ENCODE data around the gene ATP2A3.
"Not testable (repeated sequence)": the region's sequence is repeated elsewhere in the genome, so short reads cannot be mapped to it uniquely, and the experiment has no call there.

ATP2A3 gene

DNA sequence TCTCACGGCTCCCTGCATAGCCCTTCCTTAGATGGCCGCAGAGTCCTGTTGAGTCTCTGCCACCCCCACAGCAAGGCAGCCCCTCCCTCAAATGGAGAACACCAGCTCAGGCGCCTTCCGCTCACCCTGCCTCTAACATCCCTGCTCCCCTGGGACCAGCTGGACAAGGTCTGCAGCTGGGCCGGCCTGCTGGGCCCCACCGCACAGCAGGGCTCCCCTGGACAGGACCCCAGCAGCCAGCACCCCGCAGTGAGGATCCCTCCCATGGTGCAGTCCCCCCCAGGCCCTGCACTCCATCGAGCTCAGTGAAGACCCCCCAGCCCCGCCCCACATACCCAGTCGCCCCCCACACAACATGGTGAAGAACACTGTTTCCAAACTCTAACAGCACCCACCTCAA lies 10.2 kb downstream of the ATP2A3 start:
- no peak for DNase-seq

DNA sequence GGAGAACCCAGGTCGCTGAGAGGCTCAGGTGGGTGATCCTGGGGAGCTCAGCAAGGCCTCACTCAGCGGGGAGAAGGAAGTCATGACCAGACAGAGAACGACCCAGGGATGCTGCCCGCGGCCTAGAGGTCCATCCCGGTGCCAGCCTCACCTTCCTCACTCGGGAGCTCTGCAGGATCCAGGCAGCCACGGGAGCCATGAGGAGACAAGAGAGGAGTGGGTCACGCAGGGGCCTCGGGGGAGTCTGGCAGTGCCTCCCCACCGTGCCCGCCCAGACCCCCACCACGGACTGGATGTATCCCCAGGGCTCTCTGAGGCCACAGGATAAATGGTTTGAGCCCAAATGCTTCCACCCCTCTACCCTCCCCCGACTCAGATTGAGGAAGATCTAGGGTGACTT lies 10.7 kb downstream of the ATP2A3 start:
- no peak for DNase-seq

DNA sequence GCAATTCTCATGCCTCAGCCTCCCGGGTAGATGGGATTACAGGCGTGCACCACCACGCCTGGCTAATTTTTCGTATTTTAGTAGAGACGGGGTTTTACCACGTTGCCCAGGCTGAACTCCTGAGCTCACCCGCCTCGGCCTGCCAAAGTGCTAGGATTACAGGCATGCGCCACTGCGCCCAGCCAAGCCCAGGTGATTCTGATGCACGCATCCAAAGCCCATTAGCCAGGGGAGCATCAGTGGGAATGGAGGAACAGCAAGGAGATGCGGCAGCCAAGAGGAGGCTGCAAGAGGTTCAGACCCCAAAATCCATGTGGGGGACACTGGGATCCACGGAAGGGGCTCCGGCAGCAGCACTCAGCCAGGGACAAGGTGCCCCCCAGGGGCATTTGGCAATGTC lies 12.1 kb downstream of the ATP2A3 start:
- DNase-seq, result no peak

DNA sequence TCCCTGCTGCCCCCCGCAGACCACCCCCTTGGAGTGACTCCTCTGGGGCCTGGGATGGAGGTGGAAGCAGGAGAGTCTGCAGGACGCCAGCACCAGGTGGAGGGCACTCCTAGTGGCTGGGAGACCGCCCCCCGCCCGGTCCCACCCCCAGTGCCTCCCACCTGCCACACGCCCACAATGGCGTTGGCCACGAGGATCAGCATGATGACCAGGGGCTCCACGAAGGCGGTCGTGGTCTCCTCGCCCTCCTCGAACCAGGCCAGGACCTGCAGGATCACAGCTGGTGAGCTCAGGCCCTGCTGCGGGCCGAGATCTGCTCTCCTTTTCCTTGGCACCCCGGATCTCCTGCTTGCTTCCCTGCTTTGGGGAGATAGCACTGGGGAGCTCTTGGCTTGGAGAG lies 12.8 kb downstream of the ATP2A3 start:
- no peak for DNase-seq

DNA sequence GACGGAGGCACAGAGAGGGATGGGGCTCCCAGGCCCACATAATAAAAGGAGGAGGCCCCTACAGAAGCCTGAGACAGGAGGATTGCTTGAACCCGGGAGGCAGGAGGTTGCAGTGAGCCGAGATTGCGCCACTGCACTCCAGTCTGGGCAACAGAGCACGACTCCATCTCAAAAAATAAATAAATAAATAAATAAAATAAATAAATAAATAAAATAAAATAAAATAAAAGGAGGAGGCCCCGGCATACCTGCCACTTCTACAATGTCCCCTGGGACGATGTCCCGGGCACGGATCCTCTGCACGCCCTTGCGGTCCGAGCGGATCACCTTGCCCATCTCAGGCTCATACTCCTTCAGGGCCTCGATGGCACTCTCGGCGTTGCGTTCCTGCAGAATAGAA lies 13.2 kb downstream of the ATP2A3 start:
- DNase-seq, result no peak

DNA sequence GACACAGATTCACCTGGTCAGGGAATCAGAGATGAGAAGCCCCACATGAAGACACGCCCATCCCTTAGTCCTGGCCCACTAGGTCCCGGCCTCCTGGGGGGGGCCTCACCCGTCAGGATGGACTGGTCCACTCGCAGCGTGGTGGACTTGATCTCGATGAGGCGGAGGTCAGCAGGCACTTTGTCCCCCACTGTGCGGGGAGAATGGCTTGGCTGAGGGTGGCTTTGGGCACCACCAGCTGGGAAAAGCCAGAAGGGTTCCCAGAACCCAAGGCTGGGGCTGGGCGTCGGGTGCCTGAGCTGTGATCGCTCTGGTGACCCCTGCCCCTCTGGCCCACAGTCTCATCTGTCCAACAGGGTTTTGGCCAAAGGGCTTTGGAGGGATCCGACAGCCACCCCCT lies 13.7 kb downstream of the ATP2A3 start:
- DNase-seq, result no peak

DNA sequence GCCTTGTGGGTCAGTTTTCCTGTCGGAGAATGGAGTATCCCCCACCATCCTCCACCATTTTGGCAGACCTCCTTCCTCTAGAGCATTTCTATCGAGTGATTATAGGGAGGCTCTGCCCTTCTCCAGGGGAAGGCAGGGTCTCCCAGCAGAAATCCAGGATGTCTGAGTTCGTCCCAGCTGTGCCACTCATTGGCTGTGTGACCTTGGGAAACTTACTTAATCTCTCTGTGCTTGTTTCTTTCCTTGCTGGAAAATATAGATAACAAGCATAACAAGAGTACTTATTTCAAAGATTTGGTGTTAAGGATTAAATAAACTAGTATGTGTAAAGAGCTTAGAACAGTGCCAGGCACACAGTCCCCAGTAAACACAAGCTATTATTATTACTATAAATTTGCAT lies 14.8 kb downstream of the ATP2A3 start:
- no peak for DNase-seq

DNA sequence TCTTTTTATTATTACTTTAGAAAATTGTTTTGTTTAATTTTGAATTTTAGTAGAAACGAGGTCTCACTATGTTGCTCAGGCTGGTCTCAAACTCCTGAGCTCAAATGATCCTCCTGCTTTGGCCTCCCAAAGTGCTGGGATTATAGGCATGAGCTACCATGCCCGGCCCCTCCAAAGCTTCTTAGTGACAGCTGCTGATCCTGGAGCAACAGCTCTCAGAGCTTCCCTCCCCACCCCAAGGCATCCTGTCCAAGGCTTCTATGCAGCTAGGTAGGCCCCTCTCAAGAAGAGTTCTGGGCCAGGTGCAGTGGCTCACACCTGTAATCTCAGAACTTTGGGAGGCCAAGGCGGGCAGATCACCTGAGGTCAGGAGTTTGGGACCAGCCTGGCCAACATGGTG lies 15.7 kb downstream of the ATP2A3 start:
- not testable (repeated sequence) for DNase-seq

DNA sequence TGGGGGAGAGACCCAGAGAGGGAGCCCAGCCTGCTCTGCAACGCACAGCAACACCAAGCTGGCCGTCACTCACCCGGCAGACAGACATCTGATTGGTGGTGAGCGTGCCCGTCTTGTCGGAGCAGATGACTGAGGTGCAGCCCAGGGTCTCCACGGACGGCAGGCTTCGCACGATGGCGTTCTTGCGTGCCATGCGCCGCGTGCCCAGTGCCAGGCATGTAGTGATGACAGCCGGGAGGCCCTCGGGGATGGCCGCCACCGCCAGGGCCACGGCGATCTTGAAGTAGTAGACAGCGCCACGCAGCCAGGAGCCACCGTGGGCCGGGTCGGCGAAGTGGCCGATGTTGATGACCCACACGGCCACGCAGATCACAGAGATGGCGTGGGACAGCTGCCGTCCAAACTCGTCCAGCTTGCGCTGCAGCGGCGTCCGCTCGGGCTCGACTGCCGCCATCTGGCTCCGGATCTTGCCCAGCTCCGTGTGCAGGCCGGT lies 16.9 kb downstream of the ATP2A3 start:
- DNase-seq, result no peak

DNA sequence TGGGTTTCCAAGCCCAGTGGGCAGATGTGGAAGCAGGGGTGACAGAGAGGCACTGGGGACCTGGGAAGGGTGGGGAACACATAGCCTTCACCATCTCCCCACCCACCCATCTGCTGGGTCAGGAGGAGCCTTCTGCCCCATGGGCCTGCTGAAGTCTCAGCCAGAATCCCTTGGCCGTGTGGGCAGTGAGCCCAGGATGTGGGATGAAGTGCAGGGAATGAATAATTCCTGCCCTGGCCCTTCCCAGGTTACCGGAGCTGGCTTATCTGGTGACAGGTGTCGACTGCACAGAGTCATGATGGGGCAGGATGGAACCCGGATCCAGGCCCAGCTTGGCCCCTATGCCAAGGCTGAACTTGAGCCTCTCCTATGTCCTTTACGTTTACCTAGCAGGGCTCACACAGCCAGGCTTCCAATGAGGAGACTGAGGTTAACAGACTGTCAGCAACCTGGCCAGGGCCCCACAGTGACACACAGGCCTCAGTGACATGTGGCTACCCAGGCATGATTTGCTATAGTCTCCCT lies 17.5 kb downstream of the ATP2A3 start:
- DNase-seq, result no peak

DNA sequence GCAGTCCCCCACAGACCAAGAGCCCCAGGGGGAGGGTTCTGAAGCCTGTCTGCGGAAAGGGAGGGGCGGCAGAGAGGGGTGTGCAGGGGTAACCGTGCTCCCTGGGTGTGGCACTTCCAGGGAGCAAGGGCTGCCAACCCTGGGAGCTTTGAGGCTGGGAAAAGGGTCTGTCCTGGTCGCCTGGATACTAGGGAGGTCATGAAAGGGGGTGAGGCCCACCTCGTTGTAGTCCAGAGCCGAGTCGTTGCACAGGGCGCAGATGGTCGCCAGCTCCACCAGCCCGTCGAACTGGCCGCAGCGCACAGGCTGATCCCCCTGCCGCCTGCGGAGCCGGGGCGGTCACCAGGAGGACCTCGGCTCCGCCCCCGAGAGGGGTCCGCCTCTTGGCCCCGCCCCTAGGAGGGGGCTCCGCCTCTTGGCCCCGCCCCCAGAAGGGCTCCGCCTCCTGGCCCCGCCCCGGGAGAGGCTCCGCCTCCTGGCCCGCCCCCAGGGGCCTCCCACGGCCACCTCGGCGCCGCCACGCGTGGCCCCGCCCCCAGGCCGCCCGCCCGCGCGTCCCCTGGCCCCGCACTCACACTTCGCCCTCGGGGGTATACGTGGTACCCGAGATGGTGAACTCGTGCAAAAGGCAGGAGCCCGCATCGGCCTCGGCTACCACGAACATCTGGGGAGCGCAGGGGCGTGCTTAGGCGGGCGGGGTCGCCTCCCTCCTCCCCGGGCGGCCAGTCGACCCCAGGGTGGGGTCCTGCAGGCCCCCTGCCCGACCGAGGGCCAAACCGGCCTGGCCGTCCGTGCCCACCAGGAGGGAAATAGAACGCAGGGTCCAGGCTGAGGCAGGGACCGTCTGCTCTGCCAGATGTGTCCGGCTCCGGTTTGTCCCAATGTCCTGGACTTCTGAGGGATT lies 19.5 kb downstream of the ATP2A3 start:
- peak; percentile 39 for DNase-seq

DNA sequence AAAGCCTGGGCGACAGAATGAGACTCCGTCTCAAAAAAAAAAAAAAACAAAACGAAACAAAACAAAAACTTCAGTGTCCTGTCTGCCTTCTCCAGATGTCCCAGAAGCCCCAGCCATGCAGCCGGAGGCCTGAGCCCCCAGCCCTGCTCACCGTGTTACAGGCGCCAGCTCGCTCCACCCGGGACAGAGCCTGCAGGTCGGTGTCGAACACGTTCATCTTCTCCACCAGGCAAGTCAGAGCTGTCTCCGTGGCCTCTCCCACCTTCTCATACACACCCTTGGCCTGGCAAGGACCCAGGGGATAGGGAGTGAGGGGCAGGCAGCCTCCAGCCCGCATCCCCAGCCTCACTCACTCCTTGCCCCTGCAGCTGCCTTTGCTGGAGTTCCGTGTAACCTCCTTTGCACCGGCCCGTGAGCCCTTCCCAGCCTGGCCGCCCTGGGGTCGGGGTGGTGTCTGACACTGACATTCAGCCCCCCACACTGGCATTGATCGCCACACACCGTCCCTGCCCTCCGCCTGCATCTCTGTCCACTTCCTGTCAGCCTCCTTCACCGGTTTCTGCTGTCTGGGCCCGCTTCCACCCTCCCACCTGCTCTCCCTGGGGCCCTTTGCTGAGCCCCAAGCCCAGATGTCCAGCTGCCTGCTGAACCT lies 20.9 kb downstream of the ATP2A3 start:
- DNase-seq, result no peak

DNA sequence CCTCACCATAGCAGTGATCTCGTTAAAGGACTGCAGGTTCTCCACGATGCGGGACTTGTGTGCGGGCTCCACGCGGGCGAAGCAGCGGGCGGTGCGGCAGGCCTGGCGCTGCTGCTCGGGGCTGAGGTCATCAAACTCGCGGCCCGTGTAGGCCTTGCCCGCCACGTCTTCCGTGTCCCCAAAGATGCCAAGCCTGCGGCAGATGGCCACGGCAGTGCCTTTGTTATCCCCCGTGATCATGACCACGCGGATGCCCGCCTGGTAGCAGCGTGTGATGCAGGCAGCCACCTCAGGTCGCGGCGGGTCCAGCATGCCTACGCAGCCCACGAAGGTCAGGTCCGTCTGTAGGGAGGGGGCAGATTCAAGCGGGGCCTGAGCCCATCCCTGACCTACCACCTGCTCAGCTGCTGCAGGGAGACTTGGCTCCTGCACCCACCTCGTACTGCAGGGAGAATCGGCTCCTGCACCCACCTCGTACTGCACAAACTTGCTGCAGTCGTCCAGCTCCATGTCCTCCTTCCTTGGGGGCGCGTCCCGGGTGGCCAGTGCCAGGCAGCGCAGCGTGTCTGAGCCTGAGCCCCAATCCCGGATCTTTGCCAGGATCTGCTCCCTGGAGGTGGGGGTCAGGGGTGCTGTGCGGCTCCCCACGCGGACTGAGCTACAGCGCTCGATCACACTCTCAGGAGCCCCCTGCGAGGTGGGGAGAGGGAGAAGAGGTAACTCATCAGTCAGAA lies 23.1 kb downstream of the ATP2A3 start:
- DNase-seq, result no peak

DNA sequence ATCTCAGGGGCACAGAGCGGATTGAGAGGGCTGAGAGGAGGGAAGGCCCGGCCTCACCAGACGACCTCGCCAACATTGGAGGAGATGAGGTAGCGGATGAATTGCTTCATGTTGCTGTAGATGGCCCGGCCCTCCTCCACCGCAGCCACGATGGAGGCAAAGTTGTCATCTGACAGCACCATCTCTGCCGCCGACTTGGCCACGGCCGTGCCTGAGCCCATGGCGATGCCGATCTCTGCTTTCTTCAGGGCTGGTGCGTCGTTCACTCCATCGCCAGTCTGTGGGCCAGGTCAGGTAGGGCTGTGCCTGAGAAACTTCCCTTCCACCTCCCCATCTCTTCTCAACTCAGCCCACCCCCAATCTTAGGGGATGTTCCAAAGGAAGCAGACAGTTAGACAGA lies 26.9 kb downstream of the ATP2A3 start:
- no peak for DNase-seq

DNA sequence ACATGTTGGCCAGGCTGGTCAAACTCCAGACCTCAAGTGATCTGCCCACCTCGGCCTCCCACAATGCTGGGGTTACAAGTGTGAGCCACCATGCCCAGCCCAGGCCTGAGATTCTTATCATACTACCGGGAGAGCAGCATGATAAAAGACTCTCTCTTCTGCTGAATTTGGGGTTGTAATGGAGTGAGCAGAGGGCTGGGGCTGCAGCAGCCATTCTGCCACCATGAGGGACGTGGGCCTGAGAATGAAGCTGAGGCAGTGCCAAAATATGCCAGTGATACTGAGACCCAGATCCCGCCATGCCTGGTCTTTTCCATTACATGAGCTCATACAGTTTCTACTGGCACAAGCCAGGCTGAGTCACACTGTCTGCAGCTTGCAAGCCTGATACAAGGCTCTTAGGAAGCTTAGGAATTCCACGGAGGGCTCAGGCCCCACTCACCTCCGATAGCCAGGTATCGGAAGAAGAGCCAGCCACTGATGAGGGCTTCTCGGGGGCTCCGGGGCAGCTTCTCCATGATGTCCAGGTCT lies 28.3 kb downstream of the ATP2A3 start:
- no peak for DNase-seq

DNA sequence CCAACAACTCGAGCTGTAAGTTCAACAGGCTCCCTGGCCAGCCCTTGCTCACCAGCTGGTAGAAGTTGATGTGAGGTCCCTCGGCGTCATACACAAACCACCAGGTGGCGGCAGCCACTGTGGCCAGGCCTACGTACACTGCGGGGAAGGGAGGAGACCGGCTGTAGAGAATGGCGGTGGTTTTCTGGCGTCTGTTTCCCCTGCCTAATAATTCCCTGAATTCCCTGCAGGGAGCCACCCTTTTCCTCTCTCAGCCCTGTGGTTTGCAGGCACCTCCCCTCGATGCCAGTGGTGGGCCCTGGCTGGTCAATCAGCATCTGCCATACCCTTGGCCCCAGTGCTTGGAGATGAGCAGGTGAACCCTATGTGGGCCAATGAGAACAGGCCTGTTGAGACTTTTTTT lies 29.1 kb downstream of the ATP2A3 start:
- no peak for DNase-seq

DNA sequence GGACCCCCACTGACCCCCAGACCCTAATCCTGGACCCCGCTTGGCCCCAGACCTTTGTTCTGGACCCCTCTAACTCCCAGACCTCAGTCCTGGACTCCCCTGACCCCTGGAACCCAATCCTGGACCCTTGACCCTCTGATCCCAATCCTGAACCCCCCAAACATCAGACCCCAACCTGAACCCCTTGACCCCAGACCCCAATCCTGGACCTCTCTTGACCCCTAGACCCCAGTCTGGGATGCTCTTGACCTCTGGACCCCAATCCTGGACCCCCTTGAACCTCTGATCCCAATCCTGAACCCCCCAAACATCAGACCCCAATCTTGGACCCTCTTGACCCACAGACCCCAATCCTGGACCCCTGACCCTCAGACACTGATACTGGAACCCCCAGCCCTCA lies 34.5 kb downstream of the ATP2A3 start:
- no peak for DNase-seq

DNA sequence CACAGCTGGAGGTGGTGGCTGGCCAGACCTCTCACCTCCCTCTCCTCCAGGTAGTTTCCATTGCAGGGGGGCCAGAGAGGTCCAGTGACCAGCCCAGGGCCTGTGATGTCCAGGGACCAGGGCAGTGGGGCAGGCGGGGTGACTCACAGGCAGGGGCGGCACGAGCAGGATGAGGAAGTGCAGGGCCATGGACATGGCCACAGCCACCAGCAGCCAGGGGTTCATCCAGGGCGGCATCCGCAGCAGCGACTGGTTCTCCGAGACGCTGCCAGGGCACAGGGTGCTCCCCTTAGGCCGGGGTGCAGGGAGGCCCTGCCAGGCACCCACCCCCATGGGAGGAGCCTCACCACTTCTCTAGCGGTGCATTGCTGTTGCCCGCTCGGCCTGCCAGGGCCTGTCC lies 35.1 kb downstream of the ATP2A3 start:
- DNase-seq, result no peak

DNA sequence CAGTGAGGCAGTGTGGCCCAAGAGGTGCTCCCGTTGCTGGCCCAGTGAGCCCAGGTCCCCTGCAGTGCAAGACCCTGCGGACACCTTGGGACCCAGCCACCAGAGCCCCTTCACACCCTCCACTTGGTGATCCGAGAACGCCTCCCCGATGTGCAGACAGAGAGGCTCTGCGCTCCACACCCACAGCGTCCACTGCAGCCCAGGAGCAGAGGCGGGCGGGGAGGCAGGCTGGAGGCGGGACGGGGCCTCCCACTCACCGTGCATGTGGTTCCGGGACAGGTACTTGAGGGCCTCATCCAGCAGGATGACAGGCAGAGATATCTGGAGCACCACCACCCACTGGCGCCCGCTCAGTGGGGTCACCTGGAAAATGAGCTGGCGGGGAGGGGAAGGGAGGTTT lies 35.8 kb downstream of the ATP2A3 start:
- DNase-seq, result no peak

DNA sequence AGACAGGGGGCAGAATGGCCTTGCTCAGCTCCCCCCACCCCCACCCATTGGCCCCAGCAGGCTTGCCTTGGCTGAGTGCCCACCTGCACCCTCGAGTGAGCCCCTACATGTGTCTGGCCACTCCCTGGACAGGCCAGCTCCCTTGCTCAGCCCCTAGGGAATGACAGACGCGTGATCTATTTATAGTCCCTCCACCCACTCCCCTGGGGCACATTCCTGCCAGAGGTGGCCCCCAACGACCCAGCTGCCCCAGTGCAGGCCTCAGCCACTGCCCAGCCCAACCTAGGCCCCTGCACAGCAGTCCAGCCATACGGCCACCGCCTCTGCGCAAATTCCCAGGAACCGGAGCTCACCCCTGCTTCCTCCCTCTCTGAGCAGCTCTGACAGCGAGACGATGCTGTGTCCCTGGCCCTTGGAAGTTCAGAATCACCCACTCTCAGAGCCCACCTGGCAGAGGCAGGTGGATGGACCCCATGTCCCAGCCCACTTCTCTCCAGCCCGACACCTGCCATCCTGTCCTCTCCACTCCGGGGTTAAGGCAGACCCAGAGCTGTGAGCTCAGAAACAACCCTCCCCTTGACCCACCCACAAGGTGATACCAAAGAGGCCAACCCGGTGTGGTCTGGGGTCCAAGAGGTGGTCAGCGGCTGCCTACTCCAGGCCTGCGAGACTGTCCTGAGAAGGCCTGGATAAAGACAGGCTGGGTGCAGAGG lies 36.5 kb downstream of the ATP2A3 start:
- DNase-seq, result no peak

DNA sequence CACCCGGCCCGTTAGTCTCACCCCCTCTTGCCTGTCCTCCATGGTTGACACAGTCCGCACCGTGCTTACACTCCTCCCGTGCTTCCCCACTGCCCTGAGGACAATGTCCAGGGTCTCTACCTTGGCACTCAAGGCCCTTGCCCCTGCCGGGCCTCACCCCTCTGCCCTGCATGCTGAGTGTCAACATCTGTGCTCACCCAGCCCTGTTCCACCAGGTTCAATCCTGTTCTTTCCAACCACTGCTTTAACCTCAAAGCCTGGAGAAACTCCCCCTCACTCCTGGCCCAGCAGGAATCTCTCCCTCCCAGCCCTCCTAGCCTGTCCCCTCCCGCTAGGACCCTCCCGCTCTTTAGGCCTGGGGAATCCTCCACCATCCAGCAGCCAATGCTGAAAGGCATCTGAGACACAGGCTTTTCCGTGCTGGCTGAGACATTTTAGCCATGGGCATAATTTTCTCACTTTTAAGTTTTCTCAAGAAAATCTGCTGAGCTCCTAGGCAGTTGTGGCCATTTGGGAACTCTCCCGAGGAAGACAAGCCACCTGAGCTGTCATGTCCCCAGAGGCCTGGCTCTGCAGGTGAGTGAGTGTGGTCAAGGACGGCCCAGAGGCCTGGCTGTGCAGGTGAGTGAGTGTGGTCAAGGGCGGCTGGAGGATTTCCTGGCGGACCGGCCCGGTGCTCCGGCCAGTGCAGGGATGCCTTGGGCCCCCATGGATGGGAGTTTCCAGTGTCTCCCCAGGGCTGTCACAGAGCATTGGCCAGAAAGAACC lies 37.2 kb downstream of the ATP2A3 start:
- no peak for DNase-seq

All from central memory CD4-positive, alpha-beta T cell (primary cell).